ENCODE results near the gene ZBTB4.

ZBTB4 gene

DNA sequence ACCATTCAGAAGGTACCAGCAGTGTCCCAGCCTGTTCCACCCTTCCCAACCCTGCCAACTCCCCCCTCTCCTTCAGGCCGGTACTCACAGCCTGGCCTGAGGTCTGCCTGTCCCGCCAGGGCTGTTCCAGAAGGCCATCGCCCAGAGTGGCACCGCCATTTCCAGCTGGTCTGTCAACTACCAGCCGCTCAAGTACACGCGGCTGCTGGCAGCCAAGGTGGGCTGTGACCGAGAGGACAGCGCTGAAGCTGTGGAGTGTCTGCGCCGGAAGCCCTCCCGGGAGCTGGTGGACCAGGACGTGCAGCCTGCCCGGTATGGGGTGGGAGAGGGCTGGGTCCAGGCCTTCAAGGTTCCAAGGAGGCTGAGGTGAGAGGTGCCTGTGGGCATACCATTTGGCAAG, 64.6 kb downstream of the ZBTB4 start:
- no peak for TF ChIP-seq CTCF (IDR thresholded peaks at IDR 0.05; ENCODE audit: low read depth, low read length)
- H3K4me3 ChIP-seq (ENCODE audit: low read depth, low read length), result no peak overlapping the region

DNA sequence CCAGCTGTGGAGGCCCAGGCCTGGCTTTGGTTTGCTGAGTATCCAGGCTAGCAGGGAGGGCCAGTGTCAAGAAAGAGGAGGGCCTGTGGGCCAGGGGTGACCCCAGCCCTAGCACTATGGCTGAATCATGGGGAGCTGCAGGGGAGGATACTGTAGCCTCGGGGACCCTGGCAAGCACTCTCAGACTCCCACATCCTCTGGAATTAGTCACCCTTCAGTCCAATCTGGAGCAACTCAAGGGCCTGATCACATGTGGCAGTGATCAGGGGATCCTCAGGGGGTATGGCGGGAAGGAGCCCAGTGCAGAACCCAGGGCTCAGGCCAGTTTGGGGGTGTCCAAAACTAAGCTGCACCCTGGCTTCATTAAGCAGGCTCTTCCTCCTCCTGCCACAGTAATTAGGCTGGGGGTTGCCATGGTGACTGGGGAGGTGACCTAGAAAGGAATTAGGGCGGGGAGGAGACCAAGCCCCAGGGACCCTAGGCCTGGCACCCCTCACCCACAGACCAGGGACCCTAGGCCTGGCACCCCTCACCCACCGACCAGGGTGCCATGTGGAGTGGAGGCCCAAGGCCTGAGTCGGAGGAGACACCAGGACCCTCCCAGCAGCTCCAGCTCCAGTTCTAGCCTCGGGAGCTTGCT, 66.0 kb downstream of the ZBTB4 start:
- TF ChIP-seq CTCF (IDR thresholded peaks at IDR 0.05; ENCODE audit: low read depth, low read length), result no peak
- H3K4me3 ChIP-seq (ENCODE audit: low read depth, low read length), result no peak overlapping the region

- TF ChIP-seq CTCF (IDR thresholded peaks at IDR 0.05; ENCODE audit: low read depth, low read length), result no peak
- no peak overlapping the region for H3K4me3 ChIP-seq (ENCODE audit: low read depth, low read length)
These were observed 68.0 kb downstream of the ZBTB4 start for GRCh38 chr17:7411427-7411750.

DNA sequence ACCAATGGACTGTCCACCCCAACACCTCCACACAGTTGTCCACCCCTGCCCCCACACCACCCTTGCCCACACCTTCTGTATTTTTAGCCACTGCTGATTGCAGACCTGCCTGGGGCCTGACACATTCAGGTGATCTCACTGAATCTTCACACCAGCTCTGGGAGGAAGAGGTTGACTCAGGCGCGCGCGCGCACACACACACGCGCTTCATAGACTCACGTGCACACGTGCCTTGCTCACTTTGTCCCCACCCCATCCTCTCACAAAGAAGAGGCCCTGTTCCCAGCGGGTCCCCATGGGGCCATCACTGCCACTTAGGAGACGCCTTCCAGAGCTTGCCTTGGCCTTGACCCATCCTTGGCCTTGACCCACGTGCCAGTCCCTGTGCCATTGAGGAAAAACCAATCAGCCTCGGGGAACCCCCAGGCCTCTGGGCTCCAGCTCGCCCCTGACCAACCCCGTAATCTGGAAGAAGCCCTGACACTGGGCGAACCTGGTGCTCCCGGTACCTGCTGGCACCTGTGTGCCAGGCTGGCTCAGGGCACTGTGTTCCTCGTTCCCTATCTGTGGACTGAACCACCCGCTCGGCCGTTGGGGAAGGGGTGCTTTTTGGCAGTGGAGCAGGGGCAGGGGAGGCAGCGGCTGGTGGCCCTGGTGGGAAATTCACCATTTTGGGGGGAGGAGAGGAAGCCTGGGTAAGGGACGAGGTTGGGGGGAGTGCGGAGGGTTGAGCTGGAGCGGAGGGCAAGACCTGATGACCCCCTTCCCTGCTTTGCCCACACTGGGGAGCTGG, 68.6 kb downstream of the ZBTB4 start:
- H3K4me3 ChIP-seq (ENCODE audit: low read depth, low read length), result no peak overlapping the region
- TF ChIP-seq CTCF (IDR thresholded peaks at IDR 0.05; ENCODE audit: low read depth, low read length), result no peak

- no peak for TF ChIP-seq CTCF (IDR thresholded peaks at IDR 0.05; ENCODE audit: low read depth, low read length)
- no peak overlapping the region for H3K4me3 ChIP-seq (ENCODE audit: low read depth, low read length)
These were observed 69.7 kb downstream of the ZBTB4 start for GRCh38 chr17:7409716-7410115.
